Hepatocyte (in vitro differentiated cells): ENCODE measurements around the gene TMEM145.

Experiments used
- EZH2phosphoT487 ChIP-seq: fragments of 200-600 bp; sonication (generic); IDR thresholded peaks from one replicate; pipeline ENCODE4 v1.6.1; 2018; ENCODE audit warnings: antibody characterized with exemption, mild to moderate bottlenecking, low read depth, moderate library complexity; ENCODE audit not compliant: unreplicated experiment, severe bottlenecking
- TF ChIP-seq, protein P1 (sequence below): fragments of 200-600 bp; sonication (generic); IDR thresholded peaks from 2 replicates; pipeline ENCODE4 v1.5.1; 2016; ENCODE audit warnings: antibody characterized with exemption, mild to moderate bottlenecking; ENCODE audit not compliant: poor library complexity

- TF ChIP-seq, protein P1, sequence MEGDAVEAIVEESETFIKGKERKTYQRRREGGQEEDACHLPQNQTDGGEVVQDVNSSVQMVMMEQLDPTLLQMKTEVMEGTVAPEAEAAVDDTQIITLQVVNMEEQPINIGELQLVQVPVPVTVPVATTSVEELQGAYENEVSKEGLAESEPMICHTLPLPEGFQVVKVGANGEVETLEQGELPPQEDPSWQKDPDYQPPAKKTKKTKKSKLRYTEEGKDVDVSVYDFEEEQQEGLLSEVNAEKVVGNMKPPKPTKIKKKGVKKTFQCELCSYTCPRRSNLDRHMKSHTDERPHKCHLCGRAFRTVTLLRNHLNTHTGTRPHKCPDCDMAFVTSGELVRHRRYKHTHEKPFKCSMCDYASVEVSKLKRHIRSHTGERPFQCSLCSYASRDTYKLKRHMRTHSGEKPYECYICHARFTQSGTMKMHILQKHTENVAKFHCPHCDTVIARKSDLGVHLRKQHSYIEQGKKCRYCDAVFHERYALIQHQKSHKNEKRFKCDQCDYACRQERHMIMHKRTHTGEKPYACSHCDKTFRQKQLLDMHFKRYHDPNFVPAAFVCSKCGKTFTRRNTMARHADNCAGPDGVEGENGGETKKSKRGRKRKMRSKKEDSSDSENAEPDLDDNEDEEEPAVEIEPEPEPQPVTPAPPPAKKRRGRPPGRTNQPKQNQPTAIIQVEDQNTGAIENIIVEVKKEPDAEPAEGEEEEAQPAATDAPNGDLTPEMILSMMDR, result no peak
- no peak for TF ChIP-seq EZH2phosphoT487
These were observed 42.8 kb downstream of the TMEM145 start for GRCh38 chr19:42355896-42356295.
